ENCODE measurements around the gene SUPT6H.

- TF ChIP-seq CTCF (IDR thresholded peaks at IDR 0.05) (no peak), ZFX (IDR thresholded peaks at IDR 0.05; ENCODE audit: borderline replicate concordance) (no peak)
Measured at GRCh38 chr17:28693869-28694268, 31.9 kb downstream of the SUPT6H start.

Data from 22Rv1 (cell line).